ENCODE data around the gene KLF16.

GRCh38 chr19:1871140-1871597, 7.8 kb upstream of the KLF16 start:
- no peak for TF ChIP-seq CTCF (IDR thresholded peaks at IDR 0.05)
- TF ChIP-seq POLR2A (IDR thresholded peaks at IDR 0.05), result no peak

Measured in testis (tissue), 2 donors.